Mesenchymal stem cell (in vitro differentiated cells and primary cell): ENCODE measurements around the gene ASH1L.
"Not testable (repeated sequence)": the region's sequence is repeated elsewhere in the genome, so short reads cannot be mapped to it uniquely, and the experiment has no call there.

Source experiments
- DNase-seq: peaks from one replicate; pipeline ENCODE4 v3.0.0-alpha.2; 2013
- H2AFZ ChIP-seq: one replicate; pipeline ENCODE4 v1.6.1; 2013; ENCODE audit warnings: low read depth, mild to moderate bottlenecking, control low read depth, inconsistent platforms, low read length, moderate library complexity
- H2AK5ac ChIP-seq: 2 replicates; pipeline ENCODE4 v1.6.1; 2013; ENCODE audit warnings: low read length, moderate library complexity, mild to moderate bottlenecking, inconsistent platforms; ENCODE audit not compliant: severe bottlenecking
- H2BK120ac ChIP-seq: one replicate; pipeline ENCODE4 v1.6.1; 2013; ENCODE audit warnings: low read depth, mild to moderate bottlenecking, inconsistent platforms, low read length, moderate library complexity
- H2BK12ac ChIP-seq, 2 experiments: one replicate each; pipeline ENCODE4 v1.6.1; 2013; ENCODE audit warnings: inconsistent platforms in 2 of 2, low read length in 2 of 2, mild to moderate bottlenecking in 2 of 2, moderate library complexity in 2 of 2, control low read depth in 1 of 2
- H2BK15ac ChIP-seq: one replicate; pipeline ENCODE4 v1.6.1; 2013; ENCODE audit warnings: mild to moderate bottlenecking, low read depth, inconsistent platforms; ENCODE audit not compliant: poor library complexity, severe bottlenecking
- H2BK5ac ChIP-seq: 2 replicates; pipeline ENCODE4 v1.6.1; 2013; ENCODE audit warnings: low read depth, mild to moderate bottlenecking, low read length, control low read depth, inconsistent platforms; ENCODE audit not compliant: poor library complexity, severe bottlenecking
- H3K14ac ChIP-seq, 2 experiments: one replicate each; pipeline ENCODE4 v1.6.1; 2013; ENCODE audit warnings: inconsistent platforms in 2 of 2, low read length in 2 of 2, control low read depth in 1 of 2, mild to moderate bottlenecking in 1 of 2, moderate library complexity in 1 of 2
- H3K18ac ChIP-seq, 2 experiments: one replicate each; pipeline ENCODE4 v1.6.1; 2013; ENCODE audit warnings: inconsistent platforms in 2 of 2, low read length in 2 of 2, control low read depth in 1 of 2, low read depth in 1 of 2, mild to moderate bottlenecking in 1 of 2
- H3K23ac ChIP-seq, 2 experiments: one replicate each; pipeline ENCODE4 v1.6.1; 2013; ENCODE audit warnings: inconsistent platforms in 2 of 2, low read length in 2 of 2, mild to moderate bottlenecking in 2 of 2, moderate library complexity in 2 of 2, control low read depth in 1 of 2
- H3K27ac ChIP-seq: 2 replicates; pipeline ENCODE4 v1.5.1; 2013; ENCODE audit warnings: mild to moderate bottlenecking, moderate library complexity, low read length, control low read depth, inconsistent platforms; ENCODE audit not compliant: poor library complexity, severe bottlenecking
- H3K27me3 ChIP-seq, 2 experiments: 2 replicates each; pipeline versions ENCODE4 v1.6.1 to v1.7.0; 2013; ENCODE audit warnings: low read length in 2 of 2, mild to moderate bottlenecking in 2 of 2, moderate library complexity in 2 of 2, control low read depth in 1 of 2, inconsistent platforms in 1 of 2; ENCODE audit not compliant: control insufficient read depth in 1 of 2, insufficient read depth in 1 of 2
- H3K36me3 ChIP-seq, 2 experiments: 2 replicates each; pipeline versions ENCODE4 v1.6.1 to v1.7.0; 2013; ENCODE audit warnings: low read length in 2 of 2, control low read depth in 1 of 2, inconsistent platforms in 1 of 2, low read depth in 1 of 2, mild to moderate bottlenecking in 1 of 2; ENCODE audit not compliant: insufficient read depth in 2 of 2, control insufficient read depth in 1 of 2
- H3K4ac ChIP-seq, 2 experiments: one replicate each; pipeline ENCODE4 v1.6.1; 2013; ENCODE audit warnings: inconsistent platforms in 2 of 2, low read length in 2 of 2, mild to moderate bottlenecking in 2 of 2, moderate library complexity in 2 of 2, control low read depth in 1 of 2, low read depth in 1 of 2
- H3K4me1 ChIP-seq: 2 replicates; pipeline ENCODE4 v1.6.1; 2013; ENCODE audit warnings: low read depth, low read length, control low read depth; ENCODE audit not compliant: control insufficient read depth, insufficient read depth
- H3K4me2 ChIP-seq: 2 replicates; pipeline ENCODE4 v1.6.1; 2013; ENCODE audit warnings: low read length, mild to moderate bottlenecking, inconsistent platforms; ENCODE audit not compliant: poor library complexity, severe bottlenecking
- H3K4me3 ChIP-seq, 2 experiments: 2 replicates each; pipeline versions ENCODE4 v1.5.1 to v1.7.0; 2013; ENCODE audit warnings: low read length in 2 of 2, mild to moderate bottlenecking in 2 of 2, control low read depth in 1 of 2, low read depth in 1 of 2; ENCODE audit not compliant: insufficient read depth in 1 of 2
- H3K79me1 ChIP-seq: replicated peaks from 2 replicates; pipeline ENCODE4 v1.6.1; 2013; ENCODE audit warnings: mild to moderate bottlenecking, control low read depth, low read length, inconsistent platforms; ENCODE audit not compliant: poor library complexity, severe bottlenecking
- H3K9ac ChIP-seq: 2 replicates; pipeline ENCODE4 v1.7.0; 2013; ENCODE audit warnings: mild to moderate bottlenecking, low read length, moderate library complexity
- H3K9me3 ChIP-seq: 2 replicates; pipeline ENCODE4 v1.7.0; 2013; ENCODE audit warnings: mild to moderate bottlenecking, low read length; ENCODE audit not compliant: control insufficient read depth
- H4K8ac ChIP-seq: one replicate; pipeline ENCODE4 v1.6.1; 2013; ENCODE audit warnings: inconsistent platforms, mild to moderate bottlenecking, low read length, moderate library complexity
- H4K91ac ChIP-seq: one replicate; pipeline ENCODE4 v1.6.1; 2013; ENCODE audit warnings: mild to moderate bottlenecking, low read length, inconsistent platforms
- WGBS: methylation state at CpG from one replicate; pipeline ENCODE4 v1.1.7; 2013; ENCODE audit warnings: mixed read lengths; 5-methylcytosine and 5-hydroxymethylcytosine counted together

ASH1L gene

DNA sequence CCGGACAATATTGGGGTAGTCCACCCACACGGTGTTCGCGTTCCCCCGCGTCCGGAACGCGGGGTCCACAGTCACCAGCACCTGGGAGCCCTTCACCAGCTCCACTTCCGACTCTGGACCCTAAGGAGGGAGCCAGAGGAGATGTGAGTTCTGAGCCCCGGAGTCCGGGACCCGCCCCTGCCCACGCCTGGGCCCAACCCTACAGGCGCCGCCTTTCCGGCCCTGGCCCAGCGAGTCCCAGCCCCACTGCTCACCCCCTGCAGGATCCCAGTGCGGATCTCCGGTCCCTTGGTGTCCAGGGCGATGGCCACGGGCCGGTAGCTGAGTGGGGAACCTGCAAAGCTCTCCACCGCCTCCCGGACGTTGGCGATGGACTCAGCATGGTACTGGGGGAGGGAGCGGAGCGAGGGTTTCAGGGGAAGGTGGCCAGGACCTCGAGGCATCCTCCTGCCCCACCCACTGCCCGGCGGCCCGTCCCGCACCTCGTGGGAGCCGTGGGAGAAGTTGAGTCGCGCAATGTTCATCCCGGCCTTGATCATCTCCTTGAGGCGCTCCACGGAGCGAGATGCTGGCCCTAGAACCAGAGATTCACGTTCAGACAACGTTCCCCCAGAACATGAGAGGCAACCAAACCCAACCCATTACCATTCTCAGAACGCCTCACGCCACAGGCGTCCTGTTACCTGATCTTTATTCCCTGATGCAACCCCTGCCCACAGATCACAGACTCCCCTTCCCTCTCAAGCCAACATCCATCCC lies 267.2 kb downstream of the ASH1L start:
- Histone ChIP-seq H3K23ac (peak overlapping the region in 1 of 2 experiments; percentile 74), H2AK5ac (no peak overlapping the region), H4K8ac (peak overlapping the region; percentile 8), H3K4me2 (peak overlapping the region; percentile 41), H3K4me1 (peaks cover 10% of the 10 kb centered on the region), H3K27ac (no peak overlapping the region), H3K18ac (no peak overlapping the region), H2BK15ac (no peak overlapping the region), H4K91ac (no peak overlapping the region), H2BK5ac (no peak overlapping the region), H3K4ac (no peak overlapping the region), H2BK12ac (no peak overlapping the region), H3K36me3 (no peaks in the 10 kb centered on the region), H3K27me3 (peaks cover 54 to 62% of the 10 kb centered on the region in 2 experiments), H3K9me3 (no peaks in the 10 kb centered on the region), H3K14ac (peak overlapping the region in 1 of 2 experiments; percentile 26), H3K4me3 (peak overlapping the region in 1 of 2 experiments; percentile 11), H2AFZ (peak overlapping the region; percentile 18), H3K79me1 (no peaks in the 10 kb centered on the region), H3K9ac (no peak overlapping the region), H2BK120ac (no peak overlapping the region)
- WGBS = 10% methylated on average over 44 of the region's 47 CpGs
- DNase-seq = no peak

DNA sequence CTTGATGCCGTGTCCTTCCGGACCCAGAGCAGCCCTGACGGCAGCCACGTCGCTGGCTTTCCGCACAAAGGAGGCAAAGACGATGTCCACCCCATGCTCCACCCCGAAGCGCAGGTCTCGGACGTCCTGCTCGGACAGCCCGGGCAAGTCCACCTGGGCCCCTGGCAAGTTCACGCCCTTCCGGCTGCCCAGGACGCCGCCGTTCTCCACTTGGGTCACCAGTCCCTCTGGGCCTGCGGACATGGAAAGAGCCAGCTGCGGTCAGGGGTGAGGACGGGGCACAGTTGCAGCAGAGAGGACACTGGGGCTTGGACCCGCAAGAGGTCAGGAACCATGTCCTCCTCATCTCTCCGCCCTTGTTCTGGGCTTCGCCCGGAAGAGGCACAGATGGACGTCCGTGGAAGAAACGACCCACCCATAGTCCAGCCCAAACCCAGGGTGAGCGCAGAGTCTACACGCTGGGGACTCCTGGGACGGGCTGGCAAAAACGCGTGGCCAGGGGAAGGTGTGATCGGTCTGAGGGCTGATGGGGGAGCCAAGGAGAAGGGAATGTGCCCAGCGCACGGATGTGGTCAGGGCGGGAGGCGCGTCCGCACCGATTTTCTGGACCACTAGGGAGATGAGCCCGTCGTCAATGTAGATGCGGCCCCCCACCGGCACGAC lies 268.0 kb downstream of the ASH1L start:
- no peak overlapping the region for H2BK12ac ChIP-seq
- no peak overlapping the region for H2BK5ac ChIP-seq
- H2AFZ ChIP-seq = no peak overlapping the region
- no peak overlapping the region for H4K8ac ChIP-seq
- H3K9me3 ChIP-seq = no peaks in the 10 kb centered on the region
- DNase-seq = no peak
- no peak overlapping the region for H3K9ac ChIP-seq
- 22% methylated on average over 46 of the region's 46 CpGs for WGBS
- peaks cover 54 to 62% of the 10 kb centered on the region in 2 experiments for H3K27me3 ChIP-seq
- no peak overlapping the region for H2AK5ac ChIP-seq
- H4K91ac ChIP-seq = no peak overlapping the region
- H3K27ac ChIP-seq = no peak overlapping the region
- H3K14ac ChIP-seq = no peak overlapping the region
- H2BK120ac ChIP-seq = no peak overlapping the region
- H3K36me3 ChIP-seq = no peaks in the 10 kb centered on the region
- H2BK15ac ChIP-seq = no peak overlapping the region
- peaks cover 9% of the 10 kb centered on the region for H3K4me1 ChIP-seq
- no peaks in the 10 kb centered on the region for H3K79me1 ChIP-seq
- no peak overlapping the region for H3K4ac ChIP-seq
- no peak overlapping the region for H3K4me2 ChIP-seq
- H3K18ac ChIP-seq = no peak overlapping the region
- no peak overlapping the region for H3K23ac ChIP-seq
- H3K4me3 ChIP-seq = peak overlapping the region in 1 of 2 experiments; percentile 11

DNA sequence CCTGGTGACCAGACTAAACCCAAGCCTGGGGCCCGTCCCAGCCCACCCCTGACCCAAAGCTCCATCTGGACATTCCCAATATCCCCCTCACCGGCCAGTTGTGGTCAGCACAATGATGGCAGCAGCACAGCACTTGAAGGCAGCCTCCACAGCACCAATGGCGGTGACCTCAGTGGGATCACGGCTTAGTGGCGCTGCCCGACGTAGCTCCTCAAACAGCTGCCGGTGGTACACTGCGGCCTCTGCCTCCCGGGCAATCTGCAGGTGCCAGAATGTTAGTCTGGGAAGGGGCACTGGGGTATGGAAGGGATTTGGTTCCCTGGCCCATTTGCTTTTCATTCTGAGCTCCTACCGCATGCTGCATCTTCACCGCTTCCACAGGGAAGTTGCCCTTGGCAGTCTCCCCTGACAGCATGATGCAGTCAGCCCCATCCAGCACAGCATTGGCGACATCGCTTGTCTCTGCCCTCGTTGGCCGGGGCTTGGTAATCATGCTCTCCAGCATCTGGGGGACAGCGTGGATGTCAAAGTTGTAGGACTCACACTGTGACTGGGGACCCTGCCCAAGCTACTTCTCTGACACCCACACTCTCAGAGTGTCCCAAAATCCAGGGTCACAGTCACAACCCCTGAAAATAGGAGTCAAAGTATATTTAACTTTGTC lies 269.4 kb downstream of the ASH1L start:
- Histone ChIP-seq H3K36me3 (peaks cover 0 to 2% of the 10 kb centered on the region in 2 experiments), H2AK5ac (no peak overlapping the region), H4K91ac (no peak overlapping the region), H3K23ac (no peak overlapping the region), H3K18ac (no peak overlapping the region), H3K4ac (no peak overlapping the region), H3K4me2 (no peak overlapping the region), H2BK120ac (no peak overlapping the region), H3K4me1 (peaks cover 9% of the 10 kb centered on the region), H3K27me3 (peaks cover 54 to 65% of the 10 kb centered on the region in 2 experiments), H2BK15ac (no peak overlapping the region), H4K8ac (no peak overlapping the region), H2AFZ (no peak overlapping the region), H3K9me3 (no peaks in the 10 kb centered on the region), H2BK5ac (no peak overlapping the region), H3K14ac (no peak overlapping the region), H3K27ac (no peak overlapping the region), H3K4me3 (no peak overlapping the region), H2BK12ac (no peak overlapping the region), H3K79me1 (no peaks in the 10 kb centered on the region), H3K9ac (no peak overlapping the region)
- DNase-seq = no peak
- 88% methylated on average over 17 of the region's 17 CpGs for WGBS

DNA sequence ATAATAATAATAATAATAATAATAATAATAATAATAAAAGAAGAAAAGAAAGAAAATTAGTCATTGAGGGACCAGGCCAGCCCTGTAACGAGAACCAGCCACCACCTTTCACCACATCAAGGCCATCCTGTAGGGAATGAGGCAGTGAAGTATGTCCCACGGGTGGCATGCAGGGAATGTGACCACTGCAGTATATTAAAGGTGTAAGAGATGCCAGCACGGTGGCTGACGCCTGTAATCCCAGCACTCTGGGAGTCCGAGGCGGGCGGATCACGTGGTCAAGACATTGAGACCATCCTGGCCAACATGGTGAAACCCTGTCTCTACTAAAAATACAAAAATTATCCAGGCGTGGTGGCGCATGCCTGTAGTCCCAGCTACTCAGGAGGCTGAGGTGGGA lies 271.6 kb downstream of the ASH1L start:
- not testable (repeated sequence) for H3K4me2 ChIP-seq, H4K91ac ChIP-seq, H3K4ac ChIP-seq, H2BK5ac ChIP-seq, H3K79me1 ChIP-seq, H4K8ac ChIP-seq, H3K27ac ChIP-seq, H2AK5ac ChIP-seq, H3K4me3 ChIP-seq, H2BK12ac ChIP-seq, H3K9me3 ChIP-seq, H3K18ac ChIP-seq, H3K9ac ChIP-seq, H3K23ac ChIP-seq, H2BK15ac ChIP-seq, H3K14ac ChIP-seq, H3K4me1 ChIP-seq, DNase-seq, H2BK120ac ChIP-seq, H2AFZ ChIP-seq
- 86% methylated on average over 10 of the region's 10 CpGs for WGBS
- Histone ChIP-seq H3K27me3 (peaks cover 36 to 47% of the 10 kb centered on the region in 2 experiments), H3K36me3 (peaks cover 0 to 15% of the 10 kb centered on the region in 2 experiments)
